Measurements from ENCODE around the gene RILP. TPM values are rescaled to one million over a fixed set of nuclear protein-coding genes. Genes with fewer than 3 reads are reported as not detected.

The RILP gene
- total and polyA plus RNA-seq, 2 experiments from 2014 or later = 31.7 to 79.4 TPM

DNA sequence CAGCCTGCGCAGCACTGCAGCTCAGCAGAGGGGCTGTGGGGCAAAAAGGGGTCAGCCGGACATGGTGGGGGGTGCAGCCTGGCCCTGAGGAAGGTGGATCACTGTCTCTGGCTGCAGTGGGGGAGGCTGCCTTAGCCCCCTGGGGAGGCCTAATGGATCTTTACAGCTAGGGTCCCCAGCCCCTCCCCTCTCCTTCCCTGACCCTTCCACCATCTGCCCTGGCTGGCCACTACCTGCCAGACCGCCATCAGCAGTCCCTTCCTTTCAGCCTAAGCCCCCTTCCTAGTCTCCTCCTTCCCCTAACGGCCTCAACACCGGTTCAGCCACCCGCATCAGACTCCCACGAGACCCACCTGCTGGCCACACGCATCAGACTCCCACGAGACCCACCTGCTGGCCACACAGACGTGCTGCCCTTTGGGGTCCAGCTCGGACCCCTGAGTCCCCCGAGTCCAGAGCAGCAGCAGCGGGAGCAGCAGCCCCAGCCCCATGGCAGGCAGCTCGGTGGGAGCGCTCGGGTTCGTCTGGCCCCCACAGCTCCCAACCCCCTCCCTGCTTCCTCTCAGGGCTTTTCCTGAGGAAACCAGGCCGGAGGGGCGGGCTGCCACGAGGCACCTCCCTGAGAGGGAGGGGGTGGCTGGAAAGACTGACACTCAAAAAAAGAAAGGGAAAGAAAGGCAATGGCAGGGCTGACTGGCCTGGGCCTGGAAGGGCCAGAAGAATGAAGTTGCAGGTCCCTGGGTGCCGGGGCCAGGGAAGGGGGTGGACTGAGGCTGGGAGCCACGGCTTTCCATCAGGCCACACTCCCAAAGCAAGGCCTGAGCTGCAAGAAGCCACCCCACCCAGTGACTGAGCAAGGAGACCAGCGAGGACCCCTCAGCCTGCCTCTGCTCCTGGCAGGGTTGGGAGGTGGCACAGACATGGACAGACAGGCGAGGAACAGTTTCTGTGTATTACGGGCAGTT lies 4.2 kb downstream of the RILP start, which contains the start of gene SCARF1:
SCARF1 (minus strand) TSS at position 526 of the 965 bp plus-strand sequence; CDS start at position 491, 35 bp downstream.
- Histone ChIP-seq H3K27me3 (peaks cover 8% of the 10 kb centered on the region), H3K4me1 (ENCODE audit: low read depth) (peaks cover 15% of the 10 kb centered on the region), H3K4me3 (no peak within 1 kb of the TSS), H3K27ac (no peak within 1 kb of the TSS), H3K9me3 (ENCODE audit: low read depth) (no peaks in the 10 kb centered on the region), H3K36me3 (peaks cover under 1% of the 10 kb centered on the region)
- no peak for DNase-seq (ENCODE audit: low read depth in 1 of 2, low spot score in 1 of 2)
- TF ChIP-seq CTCF (IDR thresholded peaks at IDR 0.05; ENCODE audit: low read depth, low read length) = no peak

DNA sequence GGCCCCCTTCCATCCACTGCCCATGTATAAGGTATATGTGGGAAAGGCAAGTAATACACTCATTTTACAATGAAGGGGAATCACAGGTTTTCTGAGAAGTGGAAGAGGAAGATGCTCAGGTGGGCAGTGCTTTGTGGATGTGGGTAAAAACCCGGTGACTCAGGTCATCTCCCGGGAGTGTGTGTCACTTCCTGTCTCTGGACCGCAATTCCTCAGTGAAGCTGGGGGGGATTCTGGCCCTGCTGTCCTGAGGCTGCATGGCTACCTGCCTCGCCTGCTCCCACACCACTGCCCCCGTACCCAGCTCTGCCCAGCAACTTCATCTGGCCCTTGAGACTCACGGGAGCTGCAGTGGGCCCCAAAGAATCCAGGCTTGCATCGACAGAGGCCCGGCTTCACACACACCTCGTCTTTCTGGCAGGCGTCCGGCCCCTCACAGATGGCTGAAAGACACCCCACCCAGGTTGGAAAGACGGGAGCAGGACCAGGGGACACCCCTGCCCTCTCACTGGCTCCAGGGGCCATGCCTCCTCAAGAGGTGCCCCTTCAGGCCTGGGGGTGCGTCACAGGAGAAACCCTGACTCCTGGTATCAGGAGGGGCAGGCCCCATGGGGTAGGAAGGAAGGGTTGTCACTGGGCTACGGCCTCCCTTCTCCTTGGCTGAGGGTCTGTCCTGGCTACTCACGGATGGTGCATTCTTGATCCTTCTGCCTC lies 5.0 kb downstream of the RILP start:
- Histone ChIP-seq H3K4me3 (no peak overlapping the region), H3K4me1 (ENCODE audit: low read depth) (peaks cover 11% of the 10 kb centered on the region), H3K27me3 (peaks cover 8% of the 10 kb centered on the region), H3K9me3 (ENCODE audit: low read depth) (no peaks in the 10 kb centered on the region), H3K36me3 (no peaks in the 10 kb centered on the region), H3K27ac (no peak overlapping the region)
- peak in 1 of 2 donors; percentile 25 for DNase-seq (ENCODE audit: low read depth in 1 of 2, low spot score in 1 of 2)
- no peak for TF ChIP-seq CTCF (IDR thresholded peaks at IDR 0.05; ENCODE audit: low read depth, low read length)

DNA sequence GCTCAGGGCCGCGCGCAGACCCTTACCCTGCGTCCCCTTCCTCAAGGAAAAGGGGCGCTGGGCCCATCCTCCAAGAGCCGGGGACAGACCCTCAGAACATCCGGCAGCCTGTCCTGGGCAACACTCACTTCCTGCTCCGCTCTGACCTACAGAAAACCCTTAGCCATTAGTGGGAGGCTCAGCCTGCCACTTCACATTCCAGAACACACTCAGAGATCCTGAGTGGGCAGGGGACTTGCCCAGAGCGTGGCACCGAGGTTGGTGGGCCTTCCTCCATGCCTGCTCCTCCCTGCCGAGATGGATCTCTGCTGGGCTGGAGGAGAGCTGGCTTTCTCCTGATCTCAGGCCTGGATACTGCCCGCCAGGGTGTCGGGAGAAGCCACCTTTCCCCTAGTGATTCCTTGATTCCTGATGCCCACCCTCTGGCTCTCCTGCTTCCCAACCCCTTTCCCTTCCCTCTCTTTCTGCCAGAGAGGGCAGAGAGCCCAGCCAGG lies 5.6 kb downstream of the RILP start:
- no peaks in the 10 kb centered on the region for H3K9me3 ChIP-seq (ENCODE audit: low read depth)
- peak in 1 of 2 donors; percentile 24 for DNase-seq (ENCODE audit: low read depth in 1 of 2, low spot score in 1 of 2)
- no peak overlapping the region for H3K4me3 ChIP-seq
- H3K27me3 ChIP-seq = peaks cover 8% of the 10 kb centered on the region
- TF ChIP-seq CTCF (IDR thresholded peaks at IDR 0.05; ENCODE audit: low read depth, low read length) = no peak
- H3K36me3 ChIP-seq = no peaks in the 10 kb centered on the region
- H3K4me1 ChIP-seq (ENCODE audit: low read depth) = peaks cover 11% of the 10 kb centered on the region
- H3K27ac ChIP-seq = no peak overlapping the region

DNA sequence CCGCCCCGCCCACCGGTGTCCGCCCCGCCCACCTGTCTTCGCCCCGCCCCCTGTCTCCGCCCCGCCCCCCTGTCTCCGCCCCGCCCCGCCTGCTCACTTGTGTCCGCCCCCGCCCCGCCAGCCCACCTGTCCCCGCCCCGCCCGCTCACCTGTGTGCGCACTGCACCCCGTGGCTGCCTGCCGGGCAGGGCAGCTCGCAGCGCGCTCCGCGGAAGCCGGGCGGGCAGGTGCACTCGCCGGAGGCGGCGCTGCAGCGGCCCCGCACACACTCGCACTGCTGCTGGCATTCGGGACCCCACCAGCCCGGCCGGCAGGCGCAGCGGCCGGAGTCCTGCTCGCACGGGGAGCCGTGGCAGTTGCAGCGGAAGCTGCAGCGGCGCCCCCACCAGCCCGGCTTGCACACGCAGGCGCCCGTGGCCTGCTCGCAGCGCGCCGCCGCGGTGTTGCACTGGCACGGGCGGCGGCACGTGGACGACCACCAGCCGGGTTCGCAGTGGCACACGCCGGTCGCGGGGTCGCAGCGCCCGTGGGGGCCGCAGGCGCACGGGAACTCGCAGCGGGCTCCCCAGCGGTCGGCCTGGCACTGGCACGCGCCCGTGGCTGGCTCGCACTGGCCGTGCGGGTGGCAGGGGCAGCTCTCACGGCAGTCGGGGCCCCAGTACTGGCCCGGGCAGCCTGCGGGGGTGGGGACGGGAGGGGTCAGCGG lies 6.2 kb downstream of the RILP start:
- peak; percentile 23 to 70 for DNase-seq (ENCODE audit: low read depth in 1 of 2, low spot score in 1 of 2)
- no peak overlapping the region for H3K27ac ChIP-seq
- TF ChIP-seq CTCF (IDR thresholded peaks at IDR 0.05; ENCODE audit: low read depth, low read length) = peak; percentile 17
- peaks cover 8% of the 10 kb centered on the region for H3K27me3 ChIP-seq
- H3K4me1 ChIP-seq (ENCODE audit: low read depth) = peaks cover 9% of the 10 kb centered on the region
- H3K9me3 ChIP-seq (ENCODE audit: low read depth) = no peaks in the 10 kb centered on the region
- peak overlapping the region; percentile 29 for H3K4me3 ChIP-seq
- no peaks in the 10 kb centered on the region for H3K36me3 ChIP-seq

DNA sequence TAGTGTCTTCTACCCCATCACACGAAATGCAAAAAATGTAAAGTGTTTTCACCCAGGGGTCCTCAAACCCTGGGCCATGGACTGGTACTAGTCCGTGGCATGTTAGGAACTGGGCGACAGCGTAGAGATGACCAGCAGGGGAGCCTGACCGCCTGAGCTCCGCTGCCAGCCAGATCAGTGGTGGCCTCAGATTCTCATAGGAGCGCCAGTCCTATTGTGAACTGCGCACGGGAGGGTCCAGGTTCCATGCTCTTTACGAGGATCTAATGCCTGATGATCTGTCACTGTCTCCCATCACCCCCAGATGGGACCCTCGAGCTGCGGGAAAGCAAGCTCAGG lies 8.6 kb downstream of the RILP start:
- H3K36me3 ChIP-seq = no peaks in the 10 kb centered on the region
- peaks cover 8% of the 10 kb centered on the region for H3K27me3 ChIP-seq
- no peaks in the 10 kb centered on the region for H3K4me1 ChIP-seq (ENCODE audit: low read depth)
- H3K27ac ChIP-seq = no peak overlapping the region
- no peak overlapping the region for H3K4me3 ChIP-seq
- DNase-seq (ENCODE audit: low read depth in 1 of 2, low spot score in 1 of 2) = no peak
- H3K9me3 ChIP-seq (ENCODE audit: low read depth) = no peaks in the 10 kb centered on the region
- TF ChIP-seq CTCF (IDR thresholded peaks at IDR 0.05; ENCODE audit: low read depth, low read length) = no peak

All from cardiac muscle cell (in vitro differentiated cells and primary cell).